Natural killer cell (primary cell): Measurements from ENCODE around the gene TAP2. TPM values are rescaled to one million over a fixed set of nuclear protein-coding genes. Genes with fewer than 3 reads are reported as not detected.

Experiments
- ATAC-seq, 3 donors: fragments of 150-1000 bp in 2 of 3; fragments of 200-7000 bp in 1 of 3; cut with Tn5 transposase; 1 replicate in 1 of 3; 2 replicates in 2 of 3; pipeline ENCODE4 v1.10.0; 2021; ENCODE audit warnings: mild to moderate bottlenecking in 2 of 3, moderate library complexity in 2 of 3
- DNase-seq, 2 donors: peaks; one replicate each; pipeline versions ENCODE4 v3.0.0 to v3.0.0-alpha.2; 2013 to 2021; ENCODE audit warnings: mixed read lengths in 1 of 2
- H3K27ac ChIP-seq: one replicate; pipeline ENCODE4 v1.5.1; 2013; ENCODE audit warnings: mild to moderate bottlenecking, low read length
- H3K27me3 ChIP-seq: one replicate; pipeline ENCODE4 v1.6.1; 2013; ENCODE audit warnings: low read length; ENCODE audit not compliant: control insufficient read depth, insufficient read depth
- H3K36me3 ChIP-seq: one replicate; pipeline ENCODE4 v1.6.1; 2013; ENCODE audit warnings: low read length; ENCODE audit not compliant: control insufficient read depth, insufficient read depth
- H3K4me1 ChIP-seq: one replicate; pipeline ENCODE4 v1.6.1; 2013; ENCODE audit warnings: low read length; ENCODE audit not compliant: control insufficient read depth, insufficient read depth
- H3K4me3 ChIP-seq: one replicate; pipeline ENCODE4 v1.5.1; 2013; ENCODE audit warnings: low read length
- H3K9me3 ChIP-seq: one replicate; pipeline ENCODE4 v1.6.1; 2013; ENCODE audit warnings: low read length; ENCODE audit not compliant: control insufficient read depth, insufficient read depth
- H3K27ac Mint-ChIP-seq, 2 donors: one replicate each; pipeline ENCODE4 v1.8.0; 2022; ENCODE audit warnings: mild to moderate bottlenecking in 2 of 2, mixed read lengths in 2 of 2, moderate library complexity in 1 of 2
- H3K27me3 Mint-ChIP-seq, 2 donors: one replicate each; pipeline ENCODE4 v1.8.0; 2022; ENCODE audit warnings: low read depth in 2 of 2, mixed read lengths in 2 of 2
- H3K36me3 Mint-ChIP-seq: one replicate; pipeline ENCODE4 v1.8.0; 2022; ENCODE audit warnings: mixed read lengths
- H3K4me1 Mint-ChIP-seq, 2 donors: one replicate each; pipeline ENCODE4 v1.8.0; 2022; ENCODE audit warnings: mixed read lengths in 2 of 2
- H3K4me3 Mint-ChIP-seq: one replicate; pipeline ENCODE4 v1.8.0; 2022; ENCODE audit warnings: mild to moderate bottlenecking, moderate library complexity, mixed read lengths
- H3K9me3 Mint-ChIP-seq, 2 donors: one replicate each; pipeline ENCODE4 v1.8.0; 2022; ENCODE audit warnings: mixed read lengths in 2 of 2
- WGBS: methylation state at CpG from one replicate; pipeline ENCODE4 v1.1.7; 2013; ENCODE audit warnings: missing lambda C conversion rate; ENCODE audit not compliant: insufficient coverage; 5-methylcytosine and 5-hydroxymethylcytosine counted together
- intact Hi-C: fragments of 100-400 bp; cut with micrococcal nuclease; formaldehyde crosslinking; loops from one replicate; pipeline ENCODE4 v1.14.2; 2022
- total RNA-seq, 4 donors: library from RNA; stranded (reverse); fragments of 120-200 nt in 1 of 4; gene quantifications; one replicate each; pipeline versions ENCODE4 v1.2.3 to v1.2.4, GENCODE V29; 2013 to 2022
- TF ChIP-seq, protein P1 (sequence below): fragments of 200-600 bp; IDR thresholded peaks from one replicate; pipeline ENCODE4 v1.8.0; 2022; ENCODE audit warnings: antibody characterized with exemption

Gene TAP2
- total RNA-seq, 3 donors from 2014 or later (not counting 1 experiment from before 2014, with no cell fraction given) = 162 to 221 (median 209) TPM

DNA sequence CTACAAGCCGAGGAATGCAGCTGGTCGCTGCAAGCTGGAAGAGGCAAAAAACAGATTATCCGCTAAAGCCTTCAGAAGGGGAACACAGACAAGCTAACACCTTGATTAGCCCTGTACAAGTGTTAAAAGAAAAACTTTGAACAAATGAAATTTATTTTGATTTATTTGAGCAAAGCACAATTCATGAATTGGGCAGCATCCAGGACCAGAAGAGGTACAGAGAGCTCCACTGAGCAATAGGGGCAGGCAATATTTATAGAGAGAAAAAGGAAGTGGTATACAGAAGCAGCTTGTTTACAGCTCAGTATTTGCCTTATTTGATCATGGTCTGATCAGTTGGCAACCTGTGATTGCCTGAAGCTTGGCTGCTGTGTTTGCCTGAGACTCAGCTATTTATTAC is 39.4 kb downstream of the TAP2 start:
- no peak overlapping the region for H3K27ac ChIP-seq
- Mint-ChIP-seq H3K36me3 (peaks cover 7% of the 10 kb centered on the region), H3K4me3 (no peak overlapping the region), H3K9me3 (peaks cover 0 to 8% of the 10 kb centered on the region in 2 donors), H3K27me3 (peaks cover 48 to 70% of the 10 kb centered on the region in 2 donors), H3K27ac (no peak overlapping the region), H3K4me1 (peaks cover 0 to 11% of the 10 kb centered on the region in 2 donors)
- ATAC-seq (no peak), DNase-seq (no peak)
- peaks cover 12% of the 10 kb centered on the region for H3K4me1 ChIP-seq
- H3K27me3 ChIP-seq = peaks cover 9% of the 10 kb centered on the region
- intact Hi-C loops = loop anchor here (5.0 kb wide), 1 partner anchor 367 kb away; no protein-coding TSS in a partner anchor
- no peak overlapping the region for H3K4me3 ChIP-seq
- no peaks in the 10 kb centered on the region for H3K36me3 ChIP-seq
- WGBS = 99% methylated on average over 3 of the region's 3 CpGs
- TF ChIP-seq, protein P1, sequence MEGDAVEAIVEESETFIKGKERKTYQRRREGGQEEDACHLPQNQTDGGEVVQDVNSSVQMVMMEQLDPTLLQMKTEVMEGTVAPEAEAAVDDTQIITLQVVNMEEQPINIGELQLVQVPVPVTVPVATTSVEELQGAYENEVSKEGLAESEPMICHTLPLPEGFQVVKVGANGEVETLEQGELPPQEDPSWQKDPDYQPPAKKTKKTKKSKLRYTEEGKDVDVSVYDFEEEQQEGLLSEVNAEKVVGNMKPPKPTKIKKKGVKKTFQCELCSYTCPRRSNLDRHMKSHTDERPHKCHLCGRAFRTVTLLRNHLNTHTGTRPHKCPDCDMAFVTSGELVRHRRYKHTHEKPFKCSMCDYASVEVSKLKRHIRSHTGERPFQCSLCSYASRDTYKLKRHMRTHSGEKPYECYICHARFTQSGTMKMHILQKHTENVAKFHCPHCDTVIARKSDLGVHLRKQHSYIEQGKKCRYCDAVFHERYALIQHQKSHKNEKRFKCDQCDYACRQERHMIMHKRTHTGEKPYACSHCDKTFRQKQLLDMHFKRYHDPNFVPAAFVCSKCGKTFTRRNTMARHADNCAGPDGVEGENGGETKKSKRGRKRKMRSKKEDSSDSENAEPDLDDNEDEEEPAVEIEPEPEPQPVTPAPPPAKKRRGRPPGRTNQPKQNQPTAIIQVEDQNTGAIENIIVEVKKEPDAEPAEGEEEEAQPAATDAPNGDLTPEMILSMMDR = no peak
- peaks cover 6% of the 10 kb centered on the region for H3K9me3 ChIP-seq

DNA sequence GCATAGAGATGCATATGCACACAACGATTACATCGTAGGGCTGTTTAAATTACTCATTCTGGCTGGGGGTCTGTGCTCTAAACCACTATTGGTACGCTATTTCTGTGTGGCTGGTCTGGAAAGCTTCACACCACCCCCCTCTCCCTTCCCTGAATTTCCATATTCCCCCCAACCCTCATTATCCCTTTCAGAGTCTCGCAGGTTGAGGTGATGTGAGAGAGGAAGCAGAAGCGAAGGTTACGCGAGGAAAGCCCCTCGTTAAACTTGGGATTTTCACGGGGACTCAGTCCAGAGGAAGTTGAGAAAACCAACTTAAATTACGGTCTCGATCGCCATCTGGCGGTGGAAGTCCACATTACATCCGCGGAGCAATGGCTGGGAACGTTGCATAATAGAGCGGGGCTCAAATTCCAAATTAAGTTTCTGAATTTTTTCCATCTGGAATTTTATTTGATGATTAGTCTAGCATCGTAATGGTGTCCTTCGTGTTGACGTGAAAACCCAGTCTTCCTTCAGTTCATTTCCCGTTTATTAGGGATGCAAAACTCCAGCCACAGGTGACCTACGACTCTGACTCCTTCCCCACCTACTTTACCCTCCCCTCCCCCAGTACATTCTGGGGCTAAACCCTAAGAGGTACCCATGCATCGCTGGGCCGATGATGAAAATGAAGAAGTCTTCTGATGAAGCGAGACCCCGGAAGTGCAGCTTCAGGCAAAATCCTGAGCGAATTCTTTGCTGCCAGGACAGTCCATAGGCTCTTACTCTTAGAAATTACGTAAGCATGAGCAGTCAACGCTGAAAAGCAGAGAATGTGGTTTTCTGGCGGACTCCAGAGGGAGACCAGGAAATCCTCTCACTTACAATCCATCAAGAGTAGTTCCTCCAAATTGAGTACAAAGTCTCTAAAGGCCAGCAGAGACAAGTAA is 41.4 kb downstream of the TAP2 start:
- intact Hi-C loops = loop anchor here (1.0 to 5.0 kb wide), 3 partner anchors 365 to 552 kb away; no protein-coding TSS in a partner anchor
- Histone ChIP-seq H3K4me3 (no peak overlapping the region), H3K9me3 (peaks cover 6% of the 10 kb centered on the region), H3K4me1 (peaks cover 12% of the 10 kb centered on the region), H3K27me3 (peaks cover 9% of the 10 kb centered on the region), H3K36me3 (no peaks in the 10 kb centered on the region), H3K27ac (no peak overlapping the region)
- ATAC-seq = peak; percentile 85 to 91 (median 88)
- peak overlapping the region; percentile 18 for H3K4me3 Mint-ChIP-seq
- TF ChIP-seq, protein P1 = peak; percentile 94
- 3% methylated on average over 29 of the region's 30 CpGs for WGBS
- peaks cover 0 to 11% of the 10 kb centered on the region in 2 donors for H3K4me1 Mint-ChIP-seq
- peak overlapping the region in 1 of 2 donors; percentile 56 for H3K27ac Mint-ChIP-seq
- H3K36me3 Mint-ChIP-seq = peaks cover 7% of the 10 kb centered on the region
- peaks cover 0 to 8% of the 10 kb centered on the region in 2 donors for H3K9me3 Mint-ChIP-seq
- peak; percentile 79 to 89 for DNase-seq
- H3K27me3 Mint-ChIP-seq = peaks cover 43 to 70% of the 10 kb centered on the region in 2 donors

DNA sequence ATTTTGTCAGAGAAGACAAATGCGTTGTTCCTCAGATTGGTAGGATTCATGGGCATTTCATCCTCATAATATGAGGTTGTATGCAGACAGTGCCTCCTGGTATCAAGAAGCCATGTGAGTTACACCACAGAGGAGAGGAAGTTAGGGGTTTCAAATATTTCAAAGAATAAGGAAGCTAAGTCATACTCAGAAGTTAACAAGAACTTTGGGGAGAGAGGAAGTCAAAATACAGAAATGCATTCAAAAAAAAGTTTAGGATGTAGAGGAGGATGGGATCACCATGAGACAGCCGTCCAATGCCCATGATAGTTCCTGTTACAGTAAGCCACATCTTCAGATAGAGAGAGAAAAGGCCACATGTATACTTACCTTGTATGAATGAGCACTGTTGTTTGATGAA is 44.0 kb downstream of the TAP2 start:
- peaks cover 40 to 74% of the 10 kb centered on the region in 2 donors for H3K27me3 Mint-ChIP-seq
- H3K4me3 Mint-ChIP-seq = no peak overlapping the region
- H3K27ac ChIP-seq = no peak overlapping the region
- peaks cover 0 to 8% of the 10 kb centered on the region in 2 donors for H3K9me3 Mint-ChIP-seq
- peaks cover 12% of the 10 kb centered on the region for H3K4me1 ChIP-seq
- H3K9me3 ChIP-seq = peaks cover 6% of the 10 kb centered on the region
- H3K27ac Mint-ChIP-seq = no peak overlapping the region
- H3K36me3 ChIP-seq = no peaks in the 10 kb centered on the region
- TF ChIP-seq, protein P1 = no peak
- no peak overlapping the region for H3K4me3 ChIP-seq
- intact Hi-C loops = no loop called here
- DNase-seq (no peak), ATAC-seq (peak in 2 of 3 donors; percentile 16 to 38)
- 10% methylated on average over 2 of the region's 2 CpGs for WGBS
- H3K36me3 Mint-ChIP-seq = peaks cover 7% of the 10 kb centered on the region
- peaks cover 9% of the 10 kb centered on the region for H3K27me3 ChIP-seq
- peaks cover 0 to 11% of the 10 kb centered on the region in 2 donors for H3K4me1 Mint-ChIP-seq
